ENCODE measurements around the gene SLC25A30. TPM values are rescaled to one million over a fixed set of nuclear protein-coding genes. Genes with fewer than 3 reads are reported as not detected.
"Not testable (repeated sequence)": the region's sequence is repeated elsewhere in the genome, so short reads cannot be mapped to it uniquely, and the experiment has no call there.

SLC25A30 gene
- total RNA-seq, 5 donors from 2014 or later (not counting 1 experiment from before 2014, with no cell fraction given): 19.5 to 25.9 (median 24.2) TPM

GRCh38 chr13:45391128-45391527, 27.0 kb downstream of the SLC25A30 start:
- H3K27ac ChIP-seq (ENCODE audit: low read length); H3K9me3 ChIP-seq; H3K4me3 Mint-ChIP-seq; H3K9me3 Mint-ChIP-seq; H3K27me3 ChIP-seq (replicated peaks in 1 of 2; ENCODE audit: control insufficient read depth in 2 of 2, extremely low read depth in 1 of 2, insufficient read depth in 2 of 2, low read length in 1 of 2); H3K27ac Mint-ChIP-seq; POLR2A ChIA-PET; DNase-seq; H3K4me3 ChIP-seq (ENCODE audit: control insufficient read depth in 1 of 2, extremely low read depth in 1 of 2, low read length in 1 of 2); H3K27me3 Mint-ChIP-seq: not testable (repeated sequence)
- peaks cover 0 to 16% of the 10 kb centered on the region in 2 donors for H3K36me3 ChIP-seq (ENCODE audit: control insufficient read depth in 2 of 2, extremely low read depth in 1 of 2, insufficient read depth in 1 of 2, low read length in 1 of 2)
- peaks cover 27 to 29% (median 28%) of the 10 kb centered on the region in 3 donors for H3K4me1 Mint-ChIP-seq
- 100% methylated on average over 2 of the region's 37 CpGs for WGBS (ENCODE audit: insufficient coverage)
- peaks cover 9 to 15% of the 10 kb centered on the region in 2 experiments for H3K4me1 ChIP-seq (ENCODE audit: control insufficient read depth in 1 of 2, extremely low read depth in 1 of 2, insufficient read depth in 2 of 2, low read length in 2 of 2)
- CTCF ChIA-PET: interaction anchor here (0.5 to 0.6 kb wide), 2 partner anchors 59 to 81 kb away, joined by 4 read pairs; no protein-coding TSS in a partner anchor
- peak in 1 of 4 experiments; percentile 24 for ATAC-seq (replicated peaks in 1 of 4)
- H3K36me3 Mint-ChIP-seq: peaks cover 31% of the 10 kb centered on the region

DNA sequence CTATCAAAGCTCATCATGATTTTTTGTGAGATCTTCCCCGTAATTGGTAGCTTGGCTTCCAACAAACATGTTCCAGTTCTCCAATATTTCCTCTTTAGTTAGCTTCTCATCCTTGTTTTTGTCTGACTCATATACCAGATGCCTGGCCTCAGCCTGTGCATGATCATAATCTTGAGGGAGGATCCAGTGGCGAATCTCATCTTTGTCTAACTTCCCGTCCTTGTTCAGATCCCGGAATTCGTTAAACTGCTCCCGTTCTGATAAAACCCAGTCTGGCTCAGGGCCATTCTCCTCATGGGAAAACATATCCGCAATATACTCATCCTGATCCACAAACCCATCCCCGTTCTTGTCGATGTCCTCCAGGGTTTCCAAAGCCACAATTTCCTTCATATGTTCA, 27.8 kb downstream of the SLC25A30 start:
- ATAC-seq (replicated peaks in 1 of 4); H3K27ac ChIP-seq (ENCODE audit: low read length); H3K9me3 ChIP-seq; H3K4me3 Mint-ChIP-seq; POLR2A ChIA-PET; H3K4me1 ChIP-seq (ENCODE audit: control insufficient read depth in 1 of 2, extremely low read depth in 1 of 2, insufficient read depth in 2 of 2, low read length in 2 of 2); H3K27me3 Mint-ChIP-seq; H3K27me3 ChIP-seq (replicated peaks in 1 of 2; ENCODE audit: control insufficient read depth in 2 of 2, extremely low read depth in 1 of 2, insufficient read depth in 2 of 2, low read length in 1 of 2); DNase-seq; H3K9me3 Mint-ChIP-seq; H3K4me3 ChIP-seq (ENCODE audit: control insufficient read depth in 1 of 2, extremely low read depth in 1 of 2, low read length in 1 of 2): not testable (repeated sequence)
- WGBS (ENCODE audit: insufficient coverage): 94% methylated on average over 3 of the region's 9 CpGs
- CTCF ChIA-PET: interaction anchor here in 1 of 2 donors (0.6 kb wide), 1 partner anchor 58 kb away, joined by 4 read pairs; no protein-coding TSS in a partner anchor
- Mint-ChIP-seq H3K4me1 (peaks cover 19 to 22% (median 21%) of the 10 kb centered on the region in 3 donors), H3K27ac (peak overlapping the region in 1 of 2 donors; percentile 59), H3K36me3 (peaks cover 24% of the 10 kb centered on the region)
- H3K36me3 ChIP-seq (ENCODE audit: control insufficient read depth in 2 of 2, extremely low read depth in 1 of 2, insufficient read depth in 1 of 2, low read length in 1 of 2): peaks cover 0 to 15% of the 10 kb centered on the region in 2 donors

GRCh38 chr13:45388664-45389063, 29.5 kb downstream of the SLC25A30 start:
- H3K36me3 Mint-ChIP-seq: peaks cover 32% of the 10 kb centered on the region

GRCh38 chr13:45386892-45387575, 31.1 kb downstream of the SLC25A30 start:
- not testable (repeated sequence) for H3K9me3 ChIP-seq; H3K4me3 Mint-ChIP-seq; H3K4me3 ChIP-seq (ENCODE audit: control insufficient read depth in 1 of 2, extremely low read depth in 1 of 2, low read length in 1 of 2); H3K27ac ChIP-seq (ENCODE audit: low read length); H3K4me1 ChIP-seq (ENCODE audit: control insufficient read depth in 1 of 2, extremely low read depth in 1 of 2, insufficient read depth in 2 of 2, low read length in 2 of 2); H3K27me3 Mint-ChIP-seq; H3K27me3 ChIP-seq (replicated peaks in 1 of 2; ENCODE audit: control insufficient read depth in 2 of 2, extremely low read depth in 1 of 2, insufficient read depth in 2 of 2, low read length in 1 of 2); H3K4me1 Mint-ChIP-seq; H3K9me3 Mint-ChIP-seq; H3K27ac Mint-ChIP-seq; H3K36me3 ChIP-seq (ENCODE audit: control insufficient read depth in 2 of 2, extremely low read depth in 1 of 2, insufficient read depth in 1 of 2, low read length in 1 of 2)
- WGBS (ENCODE audit: insufficient coverage): 71% methylated on average over 14 of the region's 17 CpGs
- ChIA-PET POLR2A (interaction anchor here in 1 of 2 donors (0.6 kb wide), 1 partner anchor 12 kb away, joined by 5 read pairs; no protein-coding TSS in a partner anchor), CTCF (interaction anchor here in 1 of 2 donors (0.6 kb wide), 2 partner anchors 42 to 227 kb away, joined by 3 to 7 read pairs; no protein-coding TSS in a partner anchor)
- peaks cover 32% of the 10 kb centered on the region for H3K36me3 Mint-ChIP-seq
- DNase-seq (peak in 1 of 35 experiments; percentile 16), ATAC-seq (replicated peaks in 1 of 4) (peak in 2 of 4 experiments; percentile 35 to 36)

More at GRCh38 chr13:45388664-45389063, 29.5 kb downstream of the SLC25A30 start:
- no peaks in the 10 kb centered on the region for H3K27me3 ChIP-seq (replicated peaks in 1 of 2; ENCODE audit: control insufficient read depth in 2 of 2, extremely low read depth in 1 of 2, insufficient read depth in 2 of 2, low read length in 1 of 2)
- Mint-ChIP-seq H3K27ac (no peak overlapping the region), H3K27me3 (no peaks in the 10 kb centered on the region), H3K9me3 (no peaks in the 10 kb centered on the region), H3K4me3 (no peak overlapping the region), H3K4me1 (peaks cover 3 to 7% (median 6%) of the 10 kb centered on the region in 3 donors)
- H3K27ac ChIP-seq (ENCODE audit: low read length): no peak overlapping the region
- H3K9me3 ChIP-seq: no peaks in the 10 kb centered on the region
- ChIA-PET CTCF (no interaction called here), POLR2A (interaction anchor here in 1 of 2 donors (0.6 kb wide), 1 partner anchor 318 kb away, joined by 4 read pairs; no protein-coding TSS in a partner anchor)
- no CpG with 5 or more reads among the region's 4 CpGs for whole genome bisulfite sequencing (ENCODE audit: insufficient coverage)
- H3K36me3 ChIP-seq (ENCODE audit: control insufficient read depth in 2 of 2, extremely low read depth in 1 of 2, insufficient read depth in 1 of 2, low read length in 1 of 2): peaks cover 0 to 15% of the 10 kb centered on the region in 2 donors
- no peak overlapping the region for H3K4me3 ChIP-seq (ENCODE audit: control insufficient read depth in 1 of 2, extremely low read depth in 1 of 2, low read length in 1 of 2)
- no peak for ATAC-seq (replicated peaks in 1 of 4)
- no peak for DNase-seq
- H3K4me1 ChIP-seq (ENCODE audit: control insufficient read depth in 1 of 2, extremely low read depth in 1 of 2, insufficient read depth in 2 of 2, low read length in 2 of 2): no peaks in the 10 kb centered on the region

GRCh38 chr13:45385907-45386553, 32.1 kb downstream of the SLC25A30 start:
- Mint-ChIP-seq H3K27me3 (no peaks in the 10 kb centered on the region), H3K9me3 (no peaks in the 10 kb centered on the region), H3K4me3 (no peak overlapping the region), H3K27ac (no peak overlapping the region), H3K36me3 (peaks cover 32% of the 10 kb centered on the region), H3K4me1 (peaks cover 3 to 7% (median 6%) of the 10 kb centered on the region in 3 donors)
- Histone ChIP-seq H3K4me3 (ENCODE audit: control insufficient read depth in 1 of 2, extremely low read depth in 1 of 2, low read length in 1 of 2) (no peak overlapping the region), H3K9me3 (no peaks in the 10 kb centered on the region), H3K27me3 (replicated peaks in 1 of 2; ENCODE audit: control insufficient read depth in 2 of 2, extremely low read depth in 1 of 2, insufficient read depth in 2 of 2, low read length in 1 of 2) (no peaks in the 10 kb centered on the region), H3K27ac (ENCODE audit: low read length) (no peak overlapping the region), H3K4me1 (ENCODE audit: control insufficient read depth in 1 of 2, extremely low read depth in 1 of 2, insufficient read depth in 2 of 2, low read length in 2 of 2) (no peaks in the 10 kb centered on the region), H3K36me3 (ENCODE audit: control insufficient read depth in 2 of 2, extremely low read depth in 1 of 2, insufficient read depth in 1 of 2, low read length in 1 of 2) (peaks cover 0 to 7% of the 10 kb centered on the region in 2 donors)
- CTCF ChIA-PET: interaction anchor here in 1 of 2 donors (0.5 to 0.6 kb wide), 2 partner anchors 41 to 234 kb away, joined by 3 to 5 read pairs; no protein-coding TSS in a partner anchor
- POLR2A ChIA-PET: interaction anchor here (0.7 to 1.1 kb wide), 2 partner anchors 17 to 32 kb away, joined by 3 read pairs; partner anchors contain the start of gene SLC25A30 (in 1 of the 2)
- WGBS (ENCODE audit: insufficient coverage): 94% methylated on average over 3 of the region's 5 CpGs
- ATAC-seq (replicated peaks in 1 of 4): no peak
- no peak for DNase-seq

DNA sequence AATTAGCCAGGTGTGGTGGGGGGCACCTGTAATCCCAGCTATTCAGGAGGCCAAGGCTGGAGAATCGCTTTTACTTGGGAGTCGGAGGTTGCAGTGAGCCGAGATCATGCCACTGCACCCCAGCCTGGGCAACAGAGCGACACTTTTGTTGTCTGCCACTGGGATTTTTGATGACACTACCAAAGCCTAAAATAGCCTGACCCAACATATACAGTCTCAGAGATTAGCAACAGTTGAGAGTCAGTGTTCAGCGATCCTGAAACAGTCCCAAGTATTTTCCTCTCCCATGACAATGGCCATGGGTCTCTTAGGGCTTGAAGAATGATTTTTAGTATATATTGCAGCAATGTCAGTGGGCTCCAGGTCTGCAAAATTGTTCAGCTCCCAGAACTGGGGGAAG, 32.9 kb downstream of the SLC25A30 start:
- POLR2A ChIA-PET: interaction anchor here (0.7 to 1.1 kb wide), 2 partner anchors 16 to 33 kb away, joined by 3 read pairs; partner anchors contain the start of gene SLC25A30 (in 1 of the 2)
- Histone ChIP-seq H3K27ac (ENCODE audit: low read length) (no peak overlapping the region), H3K36me3 (ENCODE audit: control insufficient read depth in 2 of 2, extremely low read depth in 1 of 2, insufficient read depth in 1 of 2, low read length in 1 of 2) (peaks cover 0 to 4% of the 10 kb centered on the region in 2 donors), H3K4me3 (ENCODE audit: control insufficient read depth in 1 of 2, extremely low read depth in 1 of 2, low read length in 1 of 2) (no peak overlapping the region), H3K4me1 (ENCODE audit: control insufficient read depth in 1 of 2, extremely low read depth in 1 of 2, insufficient read depth in 2 of 2, low read length in 2 of 2) (no peaks in the 10 kb centered on the region), H3K9me3 (no peaks in the 10 kb centered on the region), H3K27me3 (replicated peaks in 1 of 2; ENCODE audit: control insufficient read depth in 2 of 2, extremely low read depth in 1 of 2, insufficient read depth in 2 of 2, low read length in 1 of 2) (no peaks in the 10 kb centered on the region)
- Mint-ChIP-seq H3K9me3 (no peaks in the 10 kb centered on the region), H3K4me3 (no peak overlapping the region), H3K36me3 (peaks cover 24% of the 10 kb centered on the region), H3K27ac (no peak overlapping the region), H3K27me3 (no peaks in the 10 kb centered on the region), H3K4me1 (peaks cover 3 to 7% (median 6%) of the 10 kb centered on the region in 3 donors)
- 97% methylated on average over 4 of the region's 5 CpGs for WGBS (ENCODE audit: insufficient coverage)
- ATAC-seq (replicated peaks in 1 of 4) (no peak), DNase-seq (no peak)
- CTCF ChIA-PET: interaction anchor here in 1 of 2 donors (0.5 kb wide), 1 partner anchor 234 kb away, joined by 5 read pairs; no protein-coding TSS in a partner anchor
